Activated naive CD8-positive, alpha-beta T cell treated with anti-CD3 and anti-CD28 coated beads, Interleukin-2, amount 50 U/mL, for 24 hours (primary cell): ENCODE measurements around the gene ATP8B2.

Experiments
- ATAC-seq: fragments of 150-1000 bp; cut with Tn5 transposase; one replicate; pipeline ENCODE4 v1.10.0; 2021
- DNase-seq: peaks from one replicate; pipeline ENCODE4 v3.0.0; 2021
- H3K27ac Mint-ChIP-seq: one replicate; pipeline ENCODE4 v1.8.0; 2021; ENCODE audit warnings: mild to moderate bottlenecking, mixed read lengths
- H3K27me3 Mint-ChIP-seq: one replicate; pipeline ENCODE4 v1.8.0; 2021; ENCODE audit warnings: mixed read lengths
- H3K36me3 Mint-ChIP-seq: one replicate; pipeline ENCODE4 v1.8.0; 2021; ENCODE audit warnings: low read depth, mixed read lengths
- H3K4me1 Mint-ChIP-seq: one replicate; pipeline ENCODE4 v1.8.0; 2021; ENCODE audit warnings: mixed read lengths
- H3K4me3 Mint-ChIP-seq: one replicate; pipeline ENCODE4 v1.8.0; 2021; ENCODE audit warnings: mild to moderate bottlenecking, moderate library complexity, mixed read lengths
- H3K9me3 Mint-ChIP-seq: one replicate; pipeline ENCODE4 v1.8.0; 2021; ENCODE audit warnings: mixed read lengths

Gene ATP8B2

GRCh38 chr1:154379301-154379700, 54.0 kb downstream of the ATP8B2 start:
- H3K27ac Mint-ChIP-seq: no peak overlapping the region
- no peaks in the 10 kb centered on the region for H3K27me3 Mint-ChIP-seq
- ATAC-seq (no peak), DNase-seq (no peak)
- no peaks in the 10 kb centered on the region for H3K36me3 Mint-ChIP-seq
- H3K4me3 Mint-ChIP-seq: no peak overlapping the region
- no peaks in the 10 kb centered on the region for H3K9me3 Mint-ChIP-seq
- peaks cover 14% of the 10 kb centered on the region for H3K4me1 Mint-ChIP-seq

GRCh38 chr1:154384650-154385489, 59.5 kb downstream of the ATP8B2 start:
- ATAC-seq (no peak), DNase-seq (no peak)
- H3K9me3 Mint-ChIP-seq: no peaks in the 10 kb centered on the region
- H3K27me3 Mint-ChIP-seq: no peaks in the 10 kb centered on the region
- no peaks in the 10 kb centered on the region for H3K36me3 Mint-ChIP-seq
- H3K27ac Mint-ChIP-seq: peak overlapping the region; percentile 93
- H3K4me3 Mint-ChIP-seq: no peak overlapping the region
- peaks cover 42% of the 10 kb centered on the region for H3K4me1 Mint-ChIP-seq

- H3K27ac Mint-ChIP-seq: peak overlapping the region; percentile 93
- no peaks in the 10 kb centered on the region for H3K36me3 Mint-ChIP-seq
- H3K27me3 Mint-ChIP-seq: no peaks in the 10 kb centered on the region
- no peaks in the 10 kb centered on the region for H3K9me3 Mint-ChIP-seq
- peaks cover 45% of the 10 kb centered on the region for H3K4me1 Mint-ChIP-seq
- DNase-seq (peak; percentile 90), ATAC-seq (peak; percentile 99)
- peak overlapping the region; percentile 73 for H3K4me3 Mint-ChIP-seq
Measured at GRCh38 chr1:154386643-154387352, 61.5 kb downstream of the ATP8B2 start.

GRCh38 chr1:154391086-154391770, 65.9 kb downstream of the ATP8B2 start:
- Mint-ChIP-seq H3K27ac (no peak overlapping the region), H3K27me3 (no peaks in the 10 kb centered on the region), H3K9me3 (no peaks in the 10 kb centered on the region), H3K4me1 (peaks cover 23% of the 10 kb centered on the region), H3K36me3 (no peaks in the 10 kb centered on the region), H3K4me3 (no peak overlapping the region)
- ATAC-seq (no peak), DNase-seq (no peak)

- Mint-ChIP-seq H3K4me3 (no peak overlapping the region), H3K27me3 (no peaks in the 10 kb centered on the region), H3K27ac (no peak overlapping the region), H3K9me3 (no peaks in the 10 kb centered on the region), H3K4me1 (peaks cover 19% of the 10 kb centered on the region), H3K36me3 (no peaks in the 10 kb centered on the region)
- no peak for ATAC-seq
- DNase-seq: no peak
Measured at GRCh38 chr1:154398141-154398540, 72.8 kb downstream of the ATP8B2 start.

GRCh38 chr1:154398678-154399077, 73.4 kb downstream of the ATP8B2 start:
- peaks cover 1% of the 10 kb centered on the region for H3K27me3 Mint-ChIP-seq
- no peak for ATAC-seq
- no peak overlapping the region for H3K4me3 Mint-ChIP-seq
- no peaks in the 10 kb centered on the region for H3K36me3 Mint-ChIP-seq
- DNase-seq: no peak
- H3K27ac Mint-ChIP-seq: peak overlapping the region; percentile 10
- no peaks in the 10 kb centered on the region for H3K9me3 Mint-ChIP-seq
- H3K4me1 Mint-ChIP-seq: peaks cover 24% of the 10 kb centered on the region

GRCh38 chr1:154400381-154400801, 75.1 kb downstream of the ATP8B2 start:
- H3K4me3 Mint-ChIP-seq: no peak overlapping the region
- H3K4me1 Mint-ChIP-seq: peaks cover 40% of the 10 kb centered on the region
- no peak for ATAC-seq
- H3K36me3 Mint-ChIP-seq: no peaks in the 10 kb centered on the region
- no peak for DNase-seq
- no peak overlapping the region for H3K27ac Mint-ChIP-seq
- no peaks in the 10 kb centered on the region for H3K9me3 Mint-ChIP-seq
- H3K27me3 Mint-ChIP-seq: peaks cover 2% of the 10 kb centered on the region
